SK-N-SH (cell line): Measurements from ENCODE around the gene AIF1L. TPM values are rescaled to one million over a fixed set of nuclear protein-coding genes. Genes with fewer than 3 reads are reported as not detected.
"Not testable (repeated sequence)": the region's sequence is repeated elsewhere in the genome, so short reads cannot be mapped to it uniquely, and the experiment has no call there.

ENCODE experiments used
- CTCF ChIA-PET: fragments of 300-600, 350-600 bp; formaldehyde crosslinking; extraction: SDS; loops from one replicate; lab custom pipeline; 2021; lab: Yijun Ruan, JAX
- POLR2A ChIA-PET: fragments of 350-600 bp; sonication (Branson Sonifier 250); formaldehyde crosslinking; extraction: SDS; loops from one replicate; lab custom pipeline; 2020; ENCODE audit warnings: antibody characterized with exemption, inconsistent platforms; lab: Yijun Ruan, JAX
- DNase-seq: peaks from one replicate; pipeline ENCODE4 v3.0.0; 2012
- H2AFZ ChIP-seq: fragments of 200-600 bp; sonication (generic); 2 replicates; pipeline ENCODE4 v1.8.1; 2016; ENCODE audit warnings: antibody characterized with exemption, mild to moderate bottlenecking, low read depth
- H3F3A ChIP-seq: fragments of 200-600 bp; sonication (generic); replicated peaks from 2 replicates; pipeline ENCODE3; 2016; ENCODE audit warnings: antibody characterized with exemption, mild to moderate bottlenecking; ENCODE audit not compliant: insufficient read depth
- H3K27ac ChIP-seq, 2 experiments: fragments of 200-500 bp in 1 of 2; fragments of 200-600 bp in 1 of 2; sonication (Bioruptor generic) in 1 of 2; sonication (generic), shearing (Covaris generic) in 1 of 2; 2 replicates each; pipeline versions ENCODE4 v1.5.1 to v1.6.1; 2014 to 2016; ENCODE audit warnings: low read depth in 2 of 2, inconsistent platforms in 1 of 2, low read length in 1 of 2, mild to moderate bottlenecking in 1 of 2, mixed read lengths in 1 of 2
- H3K27me3 ChIP-seq: fragments of 200-600 bp; sonication (generic), shearing (Covaris generic); 2 replicates; pipeline ENCODE4 v1.6.1; 2016; ENCODE audit warnings: mixed run types; ENCODE audit not compliant: insufficient read depth
- H3K36me3 ChIP-seq, 2 experiments: fragments of 200-500 bp in 1 of 2; fragments of 200-600 bp in 1 of 2; sonication (Bioruptor generic) in 1 of 2; sonication (generic) in 1 of 2; replicated peaks in 1 of 2; 2 replicates each; pipeline versions ENCODE3 to v1.5.1; 2014 to 2016; ENCODE audit warnings: low read length in 1 of 2, mild to moderate bottlenecking in 1 of 2; ENCODE audit not compliant: insufficient read depth in 2 of 2, control insufficient read depth in 1 of 2
- H3K4me1 ChIP-seq, 2 experiments: fragments of 200-500 bp in 1 of 2; fragments of 200-600 bp in 1 of 2; sonication (Bioruptor generic) in 1 of 2; sonication (generic), shearing (Covaris generic) in 1 of 2; 2 replicates each; pipeline versions ENCODE4 v1.5.1 to v1.6.1; 2014 to 2016; ENCODE audit warnings: low read depth in 1 of 2, low read length in 1 of 2, mixed run types in 1 of 2; ENCODE audit not compliant: insufficient read depth in 2 of 2, control insufficient read depth in 1 of 2
- H3K4me2 ChIP-seq: fragments of 200-600 bp; sonication (generic), shearing (Covaris generic); 2 replicates; pipeline ENCODE4 v1.6.1; 2017; ENCODE audit warnings: mixed run types
- H3K4me3 ChIP-seq, 2 experiments: fragments of 200-500 bp in 1 of 2; fragments of 200-600 bp in 1 of 2; sonication (Bioruptor generic) in 1 of 2; sonication (generic), shearing (Covaris generic) in 1 of 2; 2 replicates each; pipeline versions ENCODE4 v1.5.1 to v1.8.1; 2014 to 2016; ENCODE audit warnings: low read depth in 2 of 2, inconsistent platforms in 1 of 2, low read length in 1 of 2, mild to moderate bottlenecking in 1 of 2, mixed read lengths in 1 of 2, moderate library complexity in 1 of 2
- H3K79me2 ChIP-seq: fragments of 200-600 bp; sonication (generic); 2 replicates; pipeline ENCODE4 v1.8.1; 2017; ENCODE audit warnings: mild to moderate bottlenecking; ENCODE audit not compliant: insufficient read depth
- H3K9ac ChIP-seq: fragments of 200-600 bp; sonication (generic); 2 replicates; pipeline ENCODE4 v1.6.1; 2017; ENCODE audit warnings: mixed run types
- H3K9me2 ChIP-seq: fragments of 200-600 bp; sonication (generic); 2 replicates; pipeline ENCODE4 v1.6.1; 2017; ENCODE audit warnings: mixed run types
- H3K9me3 ChIP-seq: fragments of 200-600 bp; sonication (generic); 2 replicates; pipeline ENCODE4 v1.6.1; 2017; ENCODE audit warnings: mixed run types, mild to moderate bottlenecking, moderate library complexity
- H4K20me1 ChIP-seq: fragments of 200-600 bp; sonication (generic); 2 replicates; pipeline ENCODE4 v1.6.1; 2017; ENCODE audit warnings: mild to moderate bottlenecking, mixed run types; ENCODE audit not compliant: insufficient read depth
- FOSL2 ChIP-seq: IDR thresholded peaks from 2 replicates; pipeline ENCODE4 v1.4.0; 2012; ENCODE audit warnings: low read depth, mild to moderate bottlenecking, moderate library complexity, borderline replicate concordance
- FOXJ3 ChIP-seq: sonication (generic); formaldehyde crosslinking; IDR thresholded peaks from 2 replicates; pipeline ENCODE4 v1.5.1; 2020; ENCODE audit warnings: mild to moderate bottlenecking, missing genetic modification reagents
- FOXM1 ChIP-seq: IDR thresholded peaks from 2 replicates; pipeline ENCODE4 v1.4.0; 2012; ENCODE audit warnings: low read depth, mild to moderate bottlenecking
- JUND ChIP-seq: IDR thresholded peaks from 2 replicates; pipeline ENCODE4 v1.4.0; 2012
- MEF2A ChIP-seq: IDR thresholded peaks from 2 replicates; pipeline ENCODE4 v1.4.0; 2012; ENCODE audit warnings: low read depth, borderline replicate concordance
- RXRA ChIP-seq: IDR thresholded peaks from 2 replicates; pipeline ENCODE4 v1.4.0; 2012; ENCODE audit warnings: low read depth, mild to moderate bottlenecking, borderline replicate concordance
- WGBS: methylation state at CpG from one replicate; pipeline ENCODE4 v1.1.6; 2017; ENCODE audit warnings: low lambda C conversion rate; 5-methylcytosine and 5-hydroxymethylcytosine counted together
- polyA plus RNA-seq, 3 experiments: library from polyadenylated mRNA; depleted of rRNA; stranded (reverse); fragments of >200 nt; gene quantifications; 2 replicates each; pipeline ENCODE4 v1.2.3, GENCODE V29; 2012
- TF ChIP-seq, protein P1 (sequence below): IDR thresholded peaks from 2 replicates; pipeline ENCODE4; 2012
- TF ChIP-seq, protein P2 (sequence below): IDR thresholded peaks from 2 replicates; pipeline ENCODE4 v1.4.0; 2012; ENCODE audit warnings: low read depth, borderline replicate concordance
- TF ChIP-seq, protein P3 (sequence below): fragments of 150-350 bp; IDR thresholded peaks from 2 replicates; pipeline ENCODE4 v1.6.1; 2017; ENCODE audit warnings: antibody characterized with exemption, low read length, low read depth, borderline replicate concordance
- TF ChIP-seq, protein P4 (sequence below): IDR thresholded peaks from 2 replicates; pipeline ENCODE4 v1.4.0; 2012; ENCODE audit warnings: low read depth, borderline replicate concordance

AIF1L gene
- polyA plus RNA-seq, 1 of the 3 experiments (the other 2 are of a cell fraction), result 0.26 TPM

DNA sequence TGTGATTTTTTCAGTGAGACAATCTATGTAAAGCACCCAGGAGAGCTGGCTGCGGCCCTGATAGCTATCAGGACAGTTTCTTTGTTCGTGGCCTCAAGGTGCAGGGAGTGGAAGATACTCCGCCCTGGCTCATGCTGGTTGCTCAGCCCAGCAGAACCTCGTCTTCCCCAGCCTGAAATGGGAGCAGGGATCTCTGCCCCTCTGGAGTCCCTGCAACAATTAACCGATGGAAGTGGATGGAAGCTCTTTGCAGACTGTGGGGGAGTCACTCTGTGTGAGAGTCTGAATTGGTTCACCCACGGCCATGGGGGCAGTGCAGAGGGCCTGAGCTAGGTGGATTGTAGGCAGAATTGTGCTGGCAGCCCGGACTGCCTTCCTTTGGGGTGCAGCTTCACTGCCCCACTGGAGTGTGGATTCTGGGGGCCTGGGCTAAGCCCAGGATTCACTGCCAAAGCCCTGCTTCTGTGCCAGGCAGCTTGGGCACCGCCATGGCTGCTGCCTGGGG is 2.8 kb downstream of the AIF1L start:
- Histone ChIP-seq H3K36me3 (no peaks in the 10 kb centered on the region), H3F3A (no peaks in the 10 kb centered on the region), H3K4me3 (no peak overlapping the region), H3K27me3 (peaks cover 27% of the 10 kb centered on the region), H2AFZ (no peak overlapping the region), H3K4me1 (peaks cover 0 to 9% of the 10 kb centered on the region in 2 experiments; a peak in 1 of 4 replicates), H3K4me2 (no peak overlapping the region), H3K9ac (no peak overlapping the region), H3K9me3 (no peaks in the 10 kb centered on the region), H3K9me2 (no peaks in the 10 kb centered on the region), H3K27ac (no peak overlapping the region), H4K20me1 (no peaks in the 10 kb centered on the region), H3K79me2 (no peaks in the 10 kb centered on the region)
- TF ChIP-seq FOXM1, result no peak
- TF ChIP-seq, protein P1, sequence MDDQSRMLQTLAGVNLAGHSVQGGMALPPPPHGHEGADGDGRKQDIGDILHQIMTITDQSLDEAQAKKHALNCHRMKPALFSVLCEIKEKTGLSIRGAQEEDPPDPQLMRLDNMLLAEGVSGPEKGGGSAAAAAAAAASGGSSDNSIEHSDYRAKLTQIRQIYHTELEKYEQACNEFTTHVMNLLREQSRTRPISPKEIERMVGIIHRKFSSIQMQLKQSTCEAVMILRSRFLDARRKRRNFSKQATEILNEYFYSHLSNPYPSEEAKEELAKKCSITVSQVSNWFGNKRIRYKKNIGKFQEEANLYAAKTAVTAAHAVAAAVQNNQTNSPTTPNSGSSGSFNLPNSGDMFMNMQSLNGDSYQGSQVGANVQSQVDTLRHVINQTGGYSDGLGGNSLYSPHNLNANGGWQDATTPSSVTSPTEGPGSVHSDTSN, result no peak
- TF ChIP-seq, protein P2, sequence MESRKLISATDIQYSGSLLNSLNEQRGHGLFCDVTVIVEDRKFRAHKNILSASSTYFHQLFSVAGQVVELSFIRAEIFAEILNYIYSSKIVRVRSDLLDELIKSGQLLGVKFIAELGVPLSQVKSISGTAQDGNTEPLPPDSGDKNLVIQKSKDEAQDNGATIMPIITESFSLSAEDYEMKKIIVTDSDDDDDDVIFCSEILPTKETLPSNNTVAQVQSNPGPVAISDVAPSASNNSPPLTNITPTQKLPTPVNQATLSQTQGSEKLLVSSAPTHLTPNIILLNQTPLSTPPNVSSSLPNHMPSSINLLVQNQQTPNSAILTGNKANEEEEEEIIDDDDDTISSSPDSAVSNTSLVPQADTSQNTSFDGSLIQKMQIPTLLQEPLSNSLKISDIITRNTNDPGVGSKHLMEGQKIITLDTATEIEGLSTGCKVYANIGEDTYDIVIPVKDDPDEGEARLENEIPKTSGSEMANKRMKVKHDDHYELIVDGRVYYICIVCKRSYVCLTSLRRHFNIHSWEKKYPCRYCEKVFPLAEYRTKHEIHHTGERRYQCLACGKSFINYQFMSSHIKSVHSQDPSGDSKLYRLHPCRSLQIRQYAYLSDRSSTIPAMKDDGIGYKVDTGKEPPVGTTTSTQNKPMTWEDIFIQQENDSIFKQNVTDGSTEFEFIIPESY, result no peak
- WGBS, result 79% methylated on average over 7 of the region's 8 CpGs
- ChIA-PET POLR2A (interaction anchor here (3.2 kb wide), 1 partner anchor 26 kb away, joined by 13 read pairs; the partner anchor contains the start of gene NUP214), CTCF (interaction anchor here (0.7 to 3.1 kb wide), 6 partner anchors 15 to 238 kb away, joined by 3 to 11 read pairs (median 4); partner anchors contain the start of gene NUP214)
- DNase-seq, result no peak

DNA sequence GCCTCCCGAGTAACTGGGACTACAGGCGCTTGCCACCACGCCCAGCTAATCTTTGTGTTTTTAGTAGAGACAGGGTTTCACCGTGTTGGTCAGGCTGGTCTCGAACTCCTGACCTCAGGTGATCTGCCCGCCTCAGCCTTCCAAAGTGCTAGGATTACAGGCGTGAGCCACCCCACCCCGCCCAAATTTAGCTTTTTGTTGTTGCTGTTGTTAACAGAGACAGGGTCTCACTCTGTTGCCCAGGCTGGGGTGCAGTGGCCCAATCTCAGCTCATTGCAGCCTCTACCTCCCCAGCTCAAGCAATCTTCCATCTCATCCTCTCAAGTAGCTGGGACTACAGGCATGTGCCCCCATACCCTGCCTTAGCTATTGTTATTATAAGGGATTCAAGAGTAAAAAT is 3.5 kb downstream of the AIF1L start:
- H3K9me3 ChIP-seq, H3K79me2 ChIP-seq, H3K9me2 ChIP-seq, DNase-seq, H3K4me2 ChIP-seq, H3K27ac ChIP-seq, H3K4me1 ChIP-seq, H3K9ac ChIP-seq, H2AFZ ChIP-seq, H3F3A ChIP-seq, H3K36me3 ChIP-seq, H3K4me3 ChIP-seq, H4K20me1 ChIP-seq: not testable (repeated sequence)
- H3K27me3 ChIP-seq, result peaks cover 24% of the 10 kb centered on the region
- POLR2A ChIA-PET, result interaction anchor here (3.2 kb wide), 1 partner anchor 26 kb away, joined by 13 read pairs; the partner anchor contains the start of gene NUP214
- CTCF ChIA-PET, result interaction anchor here (0.7 to 3.1 kb wide), 5 partner anchors 15 to 237 kb away, joined by 3 to 11 read pairs (median 4); no protein-coding TSS in a partner anchor
- 91% methylated on average over 7 of the region's 8 CpGs for WGBS

DNA sequence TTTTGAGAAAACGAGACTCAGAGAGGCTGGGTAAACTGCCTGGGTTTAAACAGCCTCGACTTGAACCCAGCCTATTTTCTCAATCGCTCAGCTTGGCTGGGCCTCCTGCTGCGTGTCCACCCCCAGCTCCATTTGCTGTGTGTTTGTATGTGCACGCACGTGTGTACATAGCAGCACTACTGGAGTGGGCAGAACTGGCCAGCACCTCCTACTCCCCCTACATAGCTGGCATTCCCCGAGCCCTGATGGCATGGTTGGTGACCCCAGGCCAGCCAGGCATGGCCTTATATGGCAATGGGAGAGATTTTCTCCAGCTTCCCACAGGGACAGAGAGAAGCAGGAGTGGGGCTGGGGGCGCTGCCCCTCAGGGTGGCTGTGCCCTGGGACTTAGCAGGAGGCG is 4.1 kb downstream of the AIF1L start:
- no peaks in the 10 kb centered on the region for H3K9me3 ChIP-seq
- DNase-seq, result no peak
- H3K27me3 ChIP-seq, result peaks cover 18% of the 10 kb centered on the region
- H3K9ac ChIP-seq, result no peak overlapping the region
- H3K9me2 ChIP-seq, result no peaks in the 10 kb centered on the region
- H3K79me2 ChIP-seq, result no peaks in the 10 kb centered on the region
- no peak overlapping the region for H3K4me2 ChIP-seq
- TF ChIP-seq, protein P3, sequence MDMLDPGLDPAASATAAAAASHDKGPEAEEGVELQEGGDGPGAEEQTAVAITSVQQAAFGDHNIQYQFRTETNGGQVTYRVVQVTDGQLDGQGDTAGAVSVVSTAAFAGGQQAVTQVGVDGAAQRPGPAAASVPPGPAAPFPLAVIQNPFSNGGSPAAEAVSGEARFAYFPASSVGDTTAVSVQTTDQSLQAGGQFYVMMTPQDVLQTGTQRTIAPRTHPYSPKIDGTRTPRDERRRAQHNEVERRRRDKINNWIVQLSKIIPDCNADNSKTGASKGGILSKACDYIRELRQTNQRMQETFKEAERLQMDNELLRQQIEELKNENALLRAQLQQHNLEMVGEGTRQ, result no peak
- TF ChIP-seq FOSL2 (no peak), JUND (no peak), MEF2A (no peak), FOXJ3 (CRISPR knock-in tag) (no peak), RXRA (no peak)
- TF ChIP-seq, protein P4, sequence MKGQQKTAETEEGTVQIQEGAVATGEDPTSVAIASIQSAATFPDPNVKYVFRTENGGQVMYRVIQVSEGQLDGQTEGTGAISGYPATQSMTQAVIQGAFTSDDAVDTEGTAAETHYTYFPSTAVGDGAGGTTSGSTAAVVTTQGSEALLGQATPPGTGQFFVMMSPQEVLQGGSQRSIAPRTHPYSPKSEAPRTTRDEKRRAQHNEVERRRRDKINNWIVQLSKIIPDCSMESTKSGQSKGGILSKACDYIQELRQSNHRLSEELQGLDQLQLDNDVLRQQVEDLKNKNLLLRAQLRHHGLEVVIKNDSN, result no peak
- TF ChIP-seq, protein P1, result no peak
- 64% methylated on average over 5 of the region's 9 CpGs for WGBS
- no peaks in the 10 kb centered on the region for H4K20me1 ChIP-seq
- no peaks in the 10 kb centered on the region for H3F3A ChIP-seq
- H2AFZ ChIP-seq, result no peak overlapping the region
- no peak overlapping the region for H3K4me3 ChIP-seq
- no peaks in the 10 kb centered on the region for H3K36me3 ChIP-seq
- POLR2A ChIA-PET, result interaction anchor here (3.2 kb wide), 1 partner anchor 25 kb away, joined by 13 read pairs; the partner anchor contains the start of gene NUP214
- no peak overlapping the region for H3K27ac ChIP-seq
- H3K4me1 ChIP-seq, result peaks cover 0 to 9% of the 10 kb centered on the region in 2 experiments; a peak in 1 of 4 replicates
- CTCF ChIA-PET, result interaction anchor here (1.0 to 1.3 kb wide), 2 partner anchors 54 to 236 kb away, joined by 3 to 4 read pairs; no protein-coding TSS in a partner anchor
